ENCODE results near the gene AHCY.
"Not testable (repeated sequence)": the region's sequence is repeated elsewhere in the genome, so short reads cannot be mapped to it uniquely, and the experiment has no call there.

AHCY gene

DNA sequence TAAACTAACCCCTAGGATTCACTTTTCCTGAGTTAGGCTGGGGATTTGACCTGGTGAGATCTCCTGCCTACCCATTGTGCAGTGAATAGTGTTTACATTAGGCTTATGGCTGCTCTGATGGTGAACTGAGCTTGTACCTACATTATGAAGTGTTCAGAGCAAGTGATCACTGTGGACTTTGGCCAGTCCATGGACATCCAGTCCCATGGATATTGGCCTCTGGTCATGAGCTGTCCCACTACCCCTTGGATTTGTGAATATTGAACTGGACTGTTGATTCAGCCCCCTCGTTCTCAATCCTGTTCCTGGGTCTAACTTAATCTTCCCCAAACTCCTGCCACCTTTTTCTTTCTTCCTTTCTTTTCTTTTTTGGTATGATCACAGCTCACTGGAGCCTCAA, 48.2 kb downstream of the AHCY start:
- DNase-seq (ENCODE audit: low read depth), result no peak

DNA sequence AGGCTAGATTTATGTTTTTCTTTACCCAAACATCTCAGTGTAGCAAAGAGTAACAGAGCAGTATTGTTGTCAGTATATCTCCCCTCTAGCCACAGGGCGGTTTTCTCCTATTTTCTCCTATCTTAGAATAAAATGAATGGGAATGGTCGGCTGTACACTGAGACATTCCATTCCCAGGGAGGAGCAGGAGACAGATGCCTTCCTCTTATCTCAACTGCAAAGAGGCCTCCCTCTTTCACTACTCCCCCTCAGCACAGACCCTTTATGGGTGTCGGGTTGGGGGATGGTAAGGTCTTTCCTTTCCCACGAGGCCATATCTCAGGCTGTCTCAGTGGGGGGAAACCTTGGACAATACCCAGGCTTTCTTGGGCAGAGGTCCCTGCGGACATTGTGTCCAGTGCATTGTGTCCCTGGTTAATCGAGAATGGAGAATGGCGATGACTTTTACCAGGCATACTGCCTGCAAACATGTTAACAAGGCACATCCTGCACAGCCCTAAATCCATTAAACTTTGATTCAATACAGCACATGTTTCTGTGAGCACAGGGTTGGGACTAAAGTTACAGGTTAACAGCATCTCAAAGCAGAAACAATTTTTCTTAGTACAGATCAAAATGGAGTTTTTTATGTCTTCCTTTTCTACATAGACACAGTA, 50.6 kb downstream of the AHCY start:
- DNase-seq (ENCODE audit: low read depth), result not testable (repeated sequence)

DNA sequence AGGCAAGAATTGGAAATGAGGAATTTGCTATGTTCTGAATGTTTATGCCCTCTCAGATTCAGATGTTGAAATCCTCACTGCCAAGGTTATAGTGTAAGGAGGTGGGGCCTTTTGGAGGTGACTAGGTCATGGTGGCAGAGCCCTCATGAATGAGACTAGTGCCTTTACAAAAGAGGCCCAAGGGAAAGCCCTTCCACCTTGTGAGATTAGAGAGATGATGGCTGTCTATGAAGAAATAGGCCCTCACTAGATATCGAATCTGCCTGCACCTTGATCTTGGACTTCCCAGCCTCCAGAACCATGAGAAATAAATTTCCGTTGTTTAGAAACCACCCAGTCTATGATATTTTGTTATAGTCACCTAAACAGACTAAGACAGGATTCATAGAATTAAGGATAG, 51.5 kb downstream of the AHCY start:
- no peak for DNase-seq (ENCODE audit: low read depth)

DNA sequence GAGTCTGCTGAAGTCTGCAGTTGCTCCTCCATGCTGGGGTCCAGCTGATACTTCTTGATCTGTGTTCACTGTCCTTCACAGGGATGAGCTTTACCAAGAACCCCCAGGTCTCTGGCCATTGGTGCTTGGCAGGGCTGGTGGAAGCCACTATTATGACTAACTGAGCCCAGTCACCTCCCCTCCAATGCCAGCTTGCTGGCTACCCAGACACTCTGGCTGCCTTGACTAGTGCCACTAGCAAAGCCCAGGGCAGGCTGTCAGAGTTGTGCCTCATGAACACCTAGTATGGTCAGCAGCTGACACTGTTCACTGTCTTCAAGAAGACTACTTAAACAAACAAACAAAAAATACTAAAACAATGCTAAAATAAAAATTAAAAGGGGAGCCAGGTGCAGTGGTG, 53.1 kb downstream of the AHCY start:
- no peak for DNase-seq (ENCODE audit: low read depth)

DNA sequence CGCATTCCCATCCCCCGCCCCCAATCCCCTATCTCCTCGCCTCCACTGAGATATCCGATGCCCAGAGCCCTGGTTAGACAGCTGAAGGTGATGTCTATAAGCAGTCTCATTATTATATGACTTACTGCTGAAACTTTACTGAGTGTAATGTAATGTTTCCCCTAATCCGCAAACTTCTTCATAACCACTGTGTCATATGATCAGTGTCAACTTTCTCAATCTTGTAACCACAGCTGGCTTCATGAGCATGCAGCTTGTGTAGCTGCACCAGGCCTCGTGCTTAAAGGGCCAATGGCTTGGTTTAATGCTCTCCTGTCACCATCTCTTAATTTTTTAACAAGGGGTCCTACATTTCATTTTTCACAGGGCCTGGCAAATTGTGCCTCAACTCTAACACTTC, 53.9 kb downstream of the AHCY start:
- peak; percentile 45 for DNase-seq (ENCODE audit: low read depth)

DNA sequence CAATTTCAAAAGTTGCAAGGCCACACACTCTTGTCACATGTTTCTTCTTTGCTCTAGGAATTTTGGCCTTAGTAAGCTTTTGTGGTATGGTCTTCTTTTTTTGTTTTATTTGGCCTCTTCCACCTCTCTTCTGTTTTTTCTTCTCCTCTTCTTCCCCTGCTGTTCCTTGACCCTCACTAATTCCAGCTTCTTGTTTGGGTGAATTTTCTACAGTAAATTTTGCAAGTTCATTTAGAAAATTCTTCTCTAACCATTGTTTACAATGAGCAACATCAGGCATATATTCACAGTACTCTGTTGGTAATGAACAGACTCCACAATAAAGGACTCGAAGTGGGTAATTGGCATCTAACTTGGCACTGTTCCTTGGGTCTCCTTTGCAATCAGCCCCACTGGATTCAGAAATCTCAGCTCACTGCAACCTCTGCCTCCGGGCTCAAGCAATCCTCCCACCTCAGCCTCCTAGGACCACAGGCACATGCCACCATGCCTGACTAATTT, 57.0 kb downstream of the AHCY start:
- DNase-seq (ENCODE audit: low read depth), result no peak

GRCh38 chr20:34243377-34243776, 59.8 kb downstream of the AHCY start:
- no peak for DNase-seq (ENCODE audit: low read depth)

GRCh38 chr20:34242879-34243278, 60.3 kb downstream of the AHCY start:
- no peak for DNase-seq (ENCODE audit: low read depth)

DNA sequence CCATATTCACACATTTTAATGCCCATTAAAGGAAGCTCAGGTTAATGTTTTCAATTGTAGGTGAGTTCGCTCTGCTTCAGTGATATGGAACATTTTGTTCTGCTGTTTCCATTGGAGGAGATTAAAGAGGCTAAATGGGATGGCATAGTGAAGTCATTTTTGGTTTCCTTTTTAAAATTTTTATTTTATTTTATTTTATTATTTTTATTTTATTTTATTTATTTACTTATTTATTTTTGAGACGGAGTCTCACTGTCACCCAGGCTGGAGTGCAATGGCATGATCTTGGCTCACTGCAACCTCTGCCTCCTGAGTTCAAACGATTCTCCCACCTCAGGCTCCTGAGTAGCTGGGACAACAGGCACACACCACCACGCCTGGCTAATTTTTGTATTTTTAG, 61.1 kb downstream of the AHCY start:
- DNase-seq (ENCODE audit: low read depth), result not testable (repeated sequence)

DNA sequence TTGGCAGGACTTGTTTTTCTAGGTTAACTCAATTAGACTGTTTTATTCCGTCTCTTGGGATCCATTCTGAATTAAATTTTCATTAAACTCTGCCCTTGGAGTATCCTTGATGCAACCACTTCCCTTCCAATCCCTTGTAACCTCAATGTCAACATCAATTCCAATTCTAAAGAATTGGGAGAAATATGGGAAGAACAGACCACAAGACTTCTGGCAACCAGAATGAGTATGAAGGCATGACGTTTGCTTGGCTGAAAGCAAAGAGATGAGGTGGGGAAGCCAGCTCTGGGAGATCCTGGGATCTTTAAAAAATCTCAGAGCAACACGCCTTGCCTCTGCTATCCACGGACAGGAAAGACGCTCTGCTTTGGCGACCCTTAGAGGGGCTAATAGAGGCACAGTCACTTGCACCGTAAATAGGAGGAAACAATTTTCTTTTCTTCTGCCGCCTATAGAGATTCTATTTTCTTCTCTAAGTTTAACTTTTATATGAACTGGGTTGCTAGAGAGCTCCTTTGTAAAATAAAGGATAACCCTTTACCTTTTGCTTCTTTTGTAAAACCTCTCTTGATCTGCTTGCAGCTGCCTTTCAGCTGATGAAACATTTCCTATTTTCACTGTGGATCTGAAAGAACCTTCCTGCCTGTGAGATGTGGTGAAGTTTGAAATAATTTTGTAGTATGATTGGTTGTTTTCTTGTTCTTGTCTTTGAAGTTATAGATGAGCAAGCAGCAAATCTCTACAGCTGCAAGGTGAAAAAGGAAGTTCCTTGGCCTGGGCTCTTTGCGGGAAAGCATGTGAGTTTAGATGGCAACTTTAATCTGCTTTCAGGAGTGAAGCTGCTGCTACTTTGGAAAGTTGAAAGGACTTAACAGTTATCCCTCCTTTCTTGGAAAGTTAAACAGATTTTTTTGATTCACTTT, 62.2 kb downstream of the AHCY start, which contains the start of gene ASIP:
Gene ASIP (plus strand): TSS at position 731 of the 923 bp plus-strand sequence. CDS start 18,952 bp downstream, outside the sequence.
- DNase-seq (ENCODE audit: low read depth), result no peak

- no peak for DNase-seq (ENCODE audit: low read depth)
These were observed 63.0 kb downstream of the AHCY start for GRCh38 chr20:34240121-34240520.

- no peak for DNase-seq (ENCODE audit: low read depth)
These were observed 65.2 kb downstream of the AHCY start for GRCh38 chr20:34237942-34238341.

- no peak for DNase-seq (ENCODE audit: low read depth)
These were observed 67.3 kb downstream of the AHCY start for GRCh38 chr20:34235875-34236274.

GRCh38 chr20:34233687-34234086, 69.5 kb downstream of the AHCY start:
- DNase-seq (ENCODE audit: low read depth), result no peak

DNA sequence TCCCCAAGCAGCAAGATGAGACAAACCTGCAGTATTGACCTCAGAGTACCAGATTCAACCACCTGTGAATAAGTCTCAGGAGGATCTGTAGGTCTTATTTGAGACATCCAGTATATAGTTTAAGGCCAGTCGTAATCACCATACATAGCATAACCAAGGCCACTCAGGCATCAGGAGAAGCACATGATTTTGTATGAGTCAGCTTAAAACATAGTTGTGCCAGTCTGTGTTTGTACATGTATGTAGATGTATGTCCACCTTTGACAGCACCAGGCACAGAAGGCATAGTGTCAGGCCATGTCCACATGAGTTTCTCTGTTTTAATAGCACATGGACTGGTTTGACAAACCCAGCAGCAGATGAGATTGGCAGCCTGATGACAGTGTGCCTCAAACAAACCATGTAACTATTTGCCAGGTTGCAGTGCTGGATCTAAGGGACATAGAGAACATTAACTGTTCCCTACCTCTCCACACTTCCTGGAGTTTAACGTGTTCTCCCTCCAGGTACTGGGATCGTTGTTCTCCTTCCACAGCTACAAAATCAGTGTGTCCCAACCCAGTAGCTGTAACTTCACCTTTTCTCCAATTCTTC, 70.6 kb downstream of the AHCY start:
- no peak for DNase-seq (ENCODE audit: low read depth)

- DNase-seq (ENCODE audit: low read depth), result no peak
These were observed 71.5 kb downstream of the AHCY start for GRCh38 chr20:34231634-34232033.

Data from non-pigmented ciliary epithelial cell (primary cell).